GM23338 (cell line): ENCODE data around the gene ROR1.

Source experiments
- CREB1 ChIP-seq: fragments of 250-450 bp; sonication (Bioruptor Pico); IDR thresholded peaks from 2 replicates; pipeline ENCODE4 v1.5.0; 2020; ENCODE audit warnings: low read depth, mild to moderate bottlenecking, moderate library complexity
- CTCF ChIP-seq, 2 experiments: fragments of 200-600 bp in 1 of 2; sonication (generic) in 1 of 2; conservative IDR thresholded peaks; 2 replicates each; pipeline versions ENCODE4 v1.5.1 to v1.6.1; 2016 to 2017; ENCODE audit warnings: antibody characterized with exemption in 2 of 2, low read depth in 2 of 2, mild to moderate bottlenecking in 2 of 2, moderate library complexity in 1 of 2
- ETS1 ChIP-seq: IDR thresholded peaks from 2 replicates; pipeline ENCODE4 v1.6.1; 2016; ENCODE audit warnings: antibody characterized with exemption
- EZH2 ChIP-seq: fragments of 200-600 bp; sonication (generic); IDR thresholded peaks from one replicate; pipeline ENCODE4 v1.8.0; 2017; ENCODE audit warnings: antibody characterized with exemption, mild to moderate bottlenecking, low read depth; ENCODE audit not compliant: unreplicated experiment
- EZH2phosphoT487 ChIP-seq: fragments of 200-600 bp; sonication (generic); IDR thresholded peaks from one replicate; pipeline ENCODE4 v1.8.1; 2018; ENCODE audit warnings: antibody characterized with exemption; ENCODE audit not compliant: unreplicated experiment
- JUNB ChIP-seq: IDR thresholded peaks from one replicate; pipeline ENCODE4 v1.6.1; 2016; ENCODE audit warnings: antibody characterized with exemption; ENCODE audit not compliant: unreplicated experiment
- NANOG ChIP-seq: IDR thresholded peaks from 2 replicates; pipeline ENCODE4 v1.6.1; 2016; ENCODE audit warnings: antibody characterized with exemption, borderline replicate concordance
- POLR2AphosphoS5 ChIP-seq: IDR thresholded peaks from 2 replicates; pipeline ENCODE4 v1.6.1; 2016; ENCODE audit warnings: antibody characterized with exemption, low read depth
- REST ChIP-seq: IDR thresholded peaks from one replicate; pipeline ENCODE4 v1.6.1; 2018; ENCODE audit warnings: antibody characterized with exemption; ENCODE audit not compliant: unreplicated experiment
- STAT1 ChIP-seq: IDR thresholded peaks from one replicate; pipeline ENCODE4 v1.6.1; 2016; ENCODE audit warnings: antibody characterized with exemption; ENCODE audit not compliant: unreplicated experiment
- ZNF114 ChIP-seq: fragments of 250-450 bp; sonication (Bioruptor Pico); IDR thresholded peaks from 2 replicates; pipeline ENCODE4 v1.5.0; 2020; ENCODE audit warnings: mild to moderate bottlenecking, moderate library complexity
- ZNF331 ChIP-seq: fragments of 250-450 bp; sonication (Bioruptor Pico); IDR thresholded peaks from 2 replicates; pipeline ENCODE4 v1.5.0; 2020; ENCODE audit warnings: low read depth, mild to moderate bottlenecking, moderate library complexity
- ZNF462 ChIP-seq: fragments of 250-450 bp; sonication (Bioruptor Pico); IDR thresholded peaks from 2 replicates; pipeline ENCODE4 v1.5.0; 2020; ENCODE audit warnings: mild to moderate bottlenecking, moderate library complexity

GRCh38 chr1:63880958-63881576, 107.2 kb downstream of the ROR1 start:
- TF ChIP-seq EZH2 (no peak), CTCF (conservative IDR thresholded peaks at IDR 0.05; ENCODE audit: low read depth in 2 of 2) (no peak), POLR2AphosphoS5 (no peak), JUNB (no peak), EZH2phosphoT487 (no peak), ETS1 (no peak), REST (no peak), NANOG (no peak), CREB1 (no peak), STAT1 (no peak), ZNF462 (CRISPR knock-in tag) (no peak), ZNF114 (CRISPR knock-in tag) (no peak), ZNF331 (CRISPR knock-in tag) (no peak)
